Lung microvascular endothelial cell (primary cell): ENCODE data around the gene GARNL3. TPM values are rescaled to one million over a fixed set of nuclear protein-coding genes. Genes with fewer than 3 reads are reported as not detected.

Experiments
- DNase-seq, 2 donors: peaks; one replicate each; pipeline versions ENCODE4 v3.0.0 to v3.0.0-alpha.2; 2010; ENCODE audit warnings: low read depth in 2 of 2
- total RNA-seq: library from RNA; depleted of rRNA; stranded (reverse); fragments of >200 nt; gene quantifications from 2 replicates; pipeline ENCODE4 v1.2.1, GENCODE V29; 2014

GARNL3 gene
- total RNA-seq, 1 donor from 2014 or later = 2.6 TPM

DNA sequence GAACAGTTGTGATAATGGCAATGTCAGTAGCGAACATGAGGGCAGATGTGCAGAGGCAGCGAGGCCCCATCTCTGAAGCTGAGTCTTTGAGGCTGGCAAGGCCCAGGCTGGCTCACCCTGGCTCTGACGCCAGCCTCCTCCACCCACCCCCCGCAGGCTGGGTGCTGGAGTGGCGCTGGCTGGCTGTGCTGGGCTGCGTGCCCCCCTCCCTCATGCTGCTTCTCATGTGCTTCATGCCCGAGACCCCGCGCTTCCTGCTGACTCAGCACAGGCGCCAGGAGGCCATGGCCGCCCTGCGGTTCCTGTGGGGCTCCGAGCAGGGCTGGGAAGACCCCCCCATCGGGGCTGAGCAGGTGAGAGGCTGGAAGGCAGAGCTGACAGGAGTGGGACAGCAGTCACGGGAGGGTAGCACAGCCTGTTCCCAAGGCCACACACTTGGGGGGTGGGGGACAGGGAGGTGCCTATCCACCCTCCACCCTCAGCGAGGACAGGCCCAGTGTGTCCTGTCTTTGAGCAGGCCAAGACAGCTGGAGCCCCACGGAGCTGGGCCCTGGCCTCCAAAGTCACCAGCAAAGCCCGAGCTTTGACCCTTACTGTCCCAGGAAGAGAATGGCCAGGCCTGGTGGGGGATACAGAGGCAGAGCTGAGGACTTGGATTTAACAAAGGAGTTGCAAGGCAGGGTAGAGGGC lies 138.0 kb downstream of the GARNL3 start:
- DNase-seq = no peak

DNA sequence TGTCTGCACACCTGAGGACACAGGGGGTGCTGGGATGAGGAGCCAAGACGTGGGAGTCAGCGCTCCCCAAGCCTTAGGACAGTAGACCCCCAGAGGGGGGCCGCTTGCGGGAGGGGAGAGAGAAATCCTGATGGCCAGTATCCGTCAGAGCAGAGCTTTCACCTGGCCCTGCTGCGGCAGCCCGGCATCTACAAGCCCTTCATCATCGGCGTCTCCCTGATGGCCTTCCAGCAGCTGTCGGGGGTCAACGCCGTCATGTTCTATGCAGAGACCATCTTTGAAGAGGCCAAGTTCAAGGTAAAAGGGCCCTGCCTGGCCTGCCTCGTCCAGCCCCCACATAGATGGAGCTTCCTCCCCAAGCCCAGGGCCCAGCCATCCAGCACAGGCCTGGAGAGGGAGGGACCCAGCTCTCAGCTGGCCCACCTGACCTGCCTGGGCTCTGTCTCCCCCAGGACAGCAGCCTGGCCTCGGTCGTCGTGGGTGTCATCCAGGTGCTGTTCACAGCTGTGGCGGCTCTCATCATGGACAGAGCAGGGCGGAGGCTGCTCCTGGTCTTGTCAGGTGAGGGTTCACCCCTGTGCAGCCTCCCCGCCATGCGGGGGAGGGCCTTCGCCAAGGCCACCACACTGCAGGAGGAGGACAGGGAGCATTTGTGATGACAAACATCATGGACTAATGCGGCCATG lies 139.1 kb downstream of the GARNL3 start:
- DNase-seq = no peak

DNA sequence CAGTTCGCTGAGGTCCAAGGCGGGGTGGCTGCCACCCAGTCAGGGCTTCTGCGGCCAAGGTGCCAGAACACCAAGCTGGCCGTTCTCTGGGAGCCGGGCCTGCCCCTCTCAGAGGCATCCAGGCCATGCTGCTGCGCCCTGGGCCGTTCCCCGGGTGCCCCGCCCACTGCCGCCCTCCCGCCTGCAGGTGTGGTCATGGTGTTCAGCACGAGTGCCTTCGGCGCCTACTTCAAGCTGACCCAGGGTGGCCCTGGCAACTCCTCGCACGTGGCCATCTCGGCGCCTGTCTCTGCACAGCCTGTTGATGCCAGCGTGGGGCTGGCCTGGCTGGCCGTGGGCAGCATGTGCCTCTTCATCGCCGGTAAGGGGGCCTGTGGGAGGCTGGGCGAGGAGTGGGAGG lies 140.1 kb downstream of the GARNL3 start:
- DNase-seq = no peak

DNA sequence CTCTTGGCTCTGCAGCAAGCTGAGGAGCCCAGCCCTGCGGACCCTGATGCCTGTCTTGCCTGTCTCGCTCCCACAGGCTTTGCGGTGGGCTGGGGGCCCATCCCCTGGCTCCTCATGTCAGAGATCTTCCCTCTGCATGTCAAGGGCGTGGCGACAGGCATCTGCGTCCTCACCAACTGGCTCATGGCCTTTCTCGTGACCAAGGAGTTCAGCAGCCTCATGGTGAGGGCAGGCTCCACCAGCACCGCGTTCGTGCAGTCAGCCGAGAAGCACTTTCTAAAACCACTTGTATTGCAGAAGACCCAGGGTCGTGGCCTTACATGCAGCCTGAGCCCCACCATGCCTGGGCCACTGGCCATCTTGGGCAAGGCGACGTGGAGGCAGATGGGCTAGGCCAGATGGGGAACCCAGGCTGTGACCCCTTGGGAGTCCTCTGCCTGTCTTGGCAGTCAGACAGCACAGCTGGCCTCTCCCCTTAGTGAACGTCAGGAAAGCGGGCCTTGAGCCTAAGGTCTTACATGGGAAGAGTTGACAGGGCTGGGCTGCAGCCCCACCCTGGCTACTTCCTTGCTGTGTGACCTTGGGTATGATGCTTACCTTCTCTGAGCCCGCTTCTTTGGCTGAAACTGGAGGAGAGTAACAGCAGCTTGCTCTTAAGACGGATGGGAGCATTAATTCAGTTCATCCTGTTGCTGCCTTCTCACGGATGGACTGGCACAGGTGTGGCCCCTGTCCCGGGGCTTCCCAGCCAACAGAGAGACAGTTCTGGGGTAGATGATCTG lies 141.0 kb downstream of the GARNL3 start:
- DNase-seq = no peak

DNA sequence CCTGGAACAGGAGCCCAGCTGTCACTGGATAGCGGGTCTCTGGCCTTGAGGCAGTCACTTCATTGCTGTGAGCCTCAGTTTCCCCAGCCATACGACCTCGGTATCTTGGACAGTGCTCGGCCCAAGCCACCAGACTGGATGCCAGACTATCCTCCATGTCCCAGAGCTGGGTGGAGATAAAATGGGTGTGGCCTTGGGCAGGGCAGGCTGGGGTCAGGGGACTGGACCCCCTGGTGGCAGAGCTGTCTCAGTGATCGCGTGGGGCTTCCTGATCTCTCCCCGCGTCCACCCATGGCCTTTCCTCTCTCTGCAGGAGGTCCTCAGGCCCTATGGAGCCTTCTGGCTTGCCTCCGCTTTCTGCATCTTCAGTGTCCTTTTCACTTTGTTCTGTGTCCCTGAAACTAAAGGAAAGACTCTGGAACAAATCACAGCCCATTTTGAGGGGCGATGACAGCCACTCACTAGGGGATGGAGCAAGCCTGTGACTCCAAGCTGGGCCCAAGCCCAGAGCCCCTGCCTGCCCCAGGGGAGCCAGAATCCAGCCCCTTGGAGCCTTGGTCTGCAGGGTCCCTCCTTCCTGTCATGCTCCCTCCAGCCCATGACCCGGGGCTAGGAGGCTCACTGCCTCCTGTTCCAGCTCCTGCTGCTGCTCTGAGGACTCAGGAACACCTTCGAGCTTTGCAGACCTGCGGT lies 142.4 kb downstream of the GARNL3 start:
- DNase-seq = no peak

DNA sequence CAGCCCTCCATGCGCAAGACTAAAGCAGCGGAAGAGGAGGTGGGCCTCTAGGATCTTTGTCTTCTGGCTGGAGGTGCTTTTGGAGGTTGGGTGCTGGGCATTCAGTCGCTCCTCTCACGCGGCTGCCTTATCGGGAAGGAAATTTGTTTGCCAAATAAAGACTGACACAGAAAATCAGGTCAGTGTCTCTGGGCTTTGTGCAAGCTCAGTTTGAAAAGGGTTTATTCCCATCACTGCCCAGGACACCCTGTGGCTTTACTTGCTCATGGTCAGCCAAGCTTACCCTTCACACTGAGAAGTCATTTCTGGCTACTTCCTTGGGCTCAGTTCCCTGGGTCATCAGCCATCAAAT lies 142.9 kb downstream of the GARNL3 start:
- DNase-seq = no peak

DNA sequence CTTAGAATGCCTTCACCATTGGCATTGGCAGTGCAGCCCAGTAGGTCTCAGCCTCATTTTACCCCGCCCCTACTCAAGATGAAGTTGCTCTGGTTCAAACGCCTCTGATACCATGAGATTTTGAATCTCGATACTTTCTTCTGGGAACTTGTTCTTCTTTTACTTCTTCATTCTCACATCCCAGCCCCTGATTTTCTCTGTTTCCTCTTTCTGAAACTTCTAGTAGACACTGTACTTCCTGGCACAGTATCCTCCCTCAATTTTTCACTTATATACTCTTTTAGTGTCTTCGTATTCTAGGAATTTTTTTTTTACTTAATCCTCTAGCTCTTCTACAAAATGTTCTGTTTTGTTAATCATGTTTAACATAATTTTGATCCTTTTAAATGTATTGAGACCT lies 146.5 kb downstream of the GARNL3 start:
- no peak for DNase-seq

DNA sequence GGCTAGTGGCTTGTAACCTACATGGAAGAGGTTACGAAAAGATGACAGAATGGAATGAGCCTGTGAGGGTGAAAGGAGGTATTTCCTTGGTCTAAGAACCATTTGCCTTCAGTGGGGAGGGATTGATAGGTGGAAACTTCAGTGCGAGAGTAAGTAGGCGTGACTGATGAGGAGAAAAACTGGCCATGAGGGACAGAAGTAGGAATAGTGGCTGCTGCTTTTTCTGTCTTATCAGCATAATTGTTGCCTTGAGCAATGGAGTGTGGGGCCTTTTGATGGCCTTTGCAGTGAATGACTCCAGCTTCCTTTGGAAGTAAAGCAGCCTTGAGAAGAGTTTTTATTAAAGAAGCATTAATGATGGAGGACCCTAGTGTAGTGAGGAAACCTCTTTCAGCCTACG lies 150.6 kb downstream of the GARNL3 start:
- no peak for DNase-seq

DNA sequence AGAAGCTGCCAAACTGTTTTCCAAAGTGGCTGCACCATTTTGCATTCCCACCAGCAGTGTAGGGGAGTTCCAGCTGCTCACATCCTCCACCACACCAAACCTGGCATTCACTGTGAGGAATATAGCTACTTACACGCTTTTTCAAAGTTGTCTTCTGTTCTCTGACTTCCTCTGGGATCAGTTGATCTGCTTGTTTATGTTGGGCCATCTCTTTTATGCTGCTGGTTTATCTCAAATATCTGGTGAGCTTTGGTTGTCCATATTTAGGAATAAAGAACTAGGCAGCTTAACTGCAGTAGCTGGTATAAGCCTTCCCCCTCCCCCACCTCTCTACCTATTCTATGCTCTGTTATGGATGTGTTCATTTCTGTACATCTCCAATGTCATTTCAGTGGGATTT lies 151.1 kb downstream of the GARNL3 start:
- DNase-seq = no peak

DNA sequence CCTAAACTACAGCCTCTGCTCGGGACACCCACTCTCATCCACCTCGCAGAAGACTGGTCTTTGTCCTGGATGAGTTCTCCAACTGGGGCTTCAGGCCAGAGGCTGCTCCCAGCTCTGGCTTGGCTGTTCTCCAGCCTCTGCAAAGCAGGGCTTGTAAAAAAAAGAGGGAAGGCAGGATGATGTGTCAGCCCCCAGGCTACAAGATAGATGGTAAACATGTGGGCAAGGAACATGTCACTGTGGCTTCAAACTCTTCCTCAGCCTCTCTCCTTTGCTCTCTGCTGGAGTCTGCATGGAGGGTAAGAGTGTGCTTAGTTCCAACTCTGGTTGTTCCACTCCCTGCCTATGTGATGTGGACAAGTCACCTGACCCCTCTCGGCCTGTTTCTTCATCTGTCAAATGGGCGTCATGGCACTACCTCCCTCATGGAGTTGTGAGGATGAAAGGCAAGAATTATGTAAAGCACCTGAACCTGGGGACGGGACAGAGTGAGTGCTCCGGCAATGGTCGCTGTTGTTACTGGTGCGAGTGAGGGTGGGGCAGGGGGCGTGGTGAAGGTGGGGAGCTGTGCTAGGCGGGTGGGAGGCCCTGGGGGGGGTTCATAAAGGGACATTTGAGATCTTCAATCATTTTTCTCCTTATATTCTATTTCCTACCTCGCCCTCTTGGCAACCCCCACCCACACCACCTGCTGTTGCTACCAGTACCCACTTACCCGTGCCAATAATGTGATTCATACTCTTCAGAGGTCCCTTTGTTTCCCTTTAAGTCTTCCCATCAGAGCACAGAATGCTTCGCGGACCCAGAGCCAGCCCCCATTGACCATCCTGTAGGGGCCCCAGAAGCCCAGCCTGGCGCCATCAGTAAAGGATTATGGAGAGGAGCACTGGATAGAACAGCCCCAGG lies 152.8 kb downstream of the GARNL3 start:
- no peak for DNase-seq

DNA sequence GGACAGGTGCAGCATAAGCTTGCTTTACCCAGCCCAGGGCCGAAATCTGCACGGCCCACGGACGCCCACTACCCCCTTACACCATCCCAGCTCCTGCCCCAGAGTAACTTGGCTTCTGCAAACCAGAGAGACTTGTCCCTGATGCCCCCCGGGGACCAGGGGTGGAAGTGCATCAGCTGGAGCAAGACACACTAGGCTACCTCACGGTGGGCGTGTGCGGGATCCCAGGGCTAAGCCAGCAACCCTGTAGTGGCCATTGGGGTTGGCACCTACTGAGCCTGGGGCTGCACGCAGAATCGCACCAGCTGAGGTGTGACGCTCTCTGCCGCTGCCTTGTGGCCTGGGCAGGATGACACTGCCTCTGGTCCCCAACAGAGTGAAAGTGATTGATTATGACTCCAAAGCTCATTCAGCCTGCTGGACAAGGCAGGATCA lies 153.5 kb downstream of the GARNL3 start:
- peak in 1 of 2 donors; percentile 45 for DNase-seq

DNA sequence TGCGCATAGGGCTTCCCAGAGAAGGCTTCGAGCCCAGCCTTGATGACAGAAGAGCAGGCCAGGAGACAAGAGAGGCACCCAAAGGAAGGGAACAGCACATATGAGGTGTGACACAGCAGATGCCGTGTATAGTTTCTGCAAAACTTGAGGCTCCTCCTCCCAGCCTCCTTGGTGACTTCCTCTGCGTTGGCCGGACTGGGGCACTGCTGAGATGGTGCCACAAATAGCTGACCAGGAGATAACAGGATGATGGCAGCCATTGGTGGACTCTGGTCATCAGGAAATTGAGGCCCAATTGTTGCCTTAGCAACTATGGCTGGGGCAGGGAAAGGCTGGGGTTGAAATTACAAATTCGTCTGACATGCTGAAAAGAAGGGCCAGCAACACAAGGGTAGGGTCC lies 154.8 kb downstream of the GARNL3 start:
- no peak for DNase-seq

DNA sequence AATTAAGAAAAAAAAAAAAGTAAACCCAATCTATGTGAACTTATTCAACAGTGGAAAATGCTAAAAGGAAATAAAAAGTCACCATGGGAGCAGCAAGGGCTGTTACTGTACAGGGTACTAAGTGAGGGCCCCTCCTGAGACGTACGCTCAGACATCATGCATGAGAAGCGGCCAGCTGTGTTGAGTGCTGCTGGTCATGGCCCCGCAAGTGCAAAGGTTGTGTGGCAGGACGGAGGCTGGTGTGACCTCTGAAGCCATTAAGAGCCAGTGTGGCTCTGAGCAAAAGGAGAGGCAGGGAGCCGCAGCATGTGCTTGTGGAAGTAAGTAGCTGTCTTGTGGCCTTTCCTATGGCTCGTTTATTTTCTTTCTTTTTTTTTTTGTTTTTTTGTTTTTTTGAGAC lies 156.5 kb downstream of the GARNL3 start:
- no peak for DNase-seq

DNA sequence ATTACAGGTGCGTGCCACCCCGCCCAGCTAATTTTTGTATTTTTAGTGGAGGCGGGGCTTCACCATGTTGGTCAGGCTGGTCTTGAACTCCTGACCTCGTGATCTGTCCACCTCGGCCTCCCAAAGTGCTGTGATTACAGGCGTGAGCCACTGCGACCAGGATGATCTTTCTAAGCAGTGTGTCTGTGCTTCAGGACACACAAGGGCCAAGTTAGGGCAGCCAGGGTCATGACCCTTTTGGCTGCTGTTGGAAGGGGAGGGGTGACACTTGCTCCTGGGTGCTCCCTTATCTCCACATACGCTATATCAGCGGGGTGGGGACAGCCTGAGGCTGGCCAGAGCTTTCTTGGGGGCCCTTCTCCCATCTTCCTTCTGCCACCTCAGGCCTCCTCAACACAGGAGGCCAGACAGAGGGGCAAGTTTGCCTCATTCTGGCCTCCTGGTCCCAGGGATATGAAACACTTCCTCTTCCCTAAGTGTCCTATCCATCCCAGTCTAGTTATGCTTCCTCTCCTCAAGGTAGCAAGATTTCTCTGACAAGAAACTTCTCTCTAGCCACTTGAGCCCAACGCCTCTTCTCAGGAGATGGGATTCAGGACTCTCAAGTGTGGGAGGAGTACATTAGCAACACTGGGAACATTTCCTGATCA lies 157.7 kb downstream of the GARNL3 start:
- DNase-seq = no peak

DNA sequence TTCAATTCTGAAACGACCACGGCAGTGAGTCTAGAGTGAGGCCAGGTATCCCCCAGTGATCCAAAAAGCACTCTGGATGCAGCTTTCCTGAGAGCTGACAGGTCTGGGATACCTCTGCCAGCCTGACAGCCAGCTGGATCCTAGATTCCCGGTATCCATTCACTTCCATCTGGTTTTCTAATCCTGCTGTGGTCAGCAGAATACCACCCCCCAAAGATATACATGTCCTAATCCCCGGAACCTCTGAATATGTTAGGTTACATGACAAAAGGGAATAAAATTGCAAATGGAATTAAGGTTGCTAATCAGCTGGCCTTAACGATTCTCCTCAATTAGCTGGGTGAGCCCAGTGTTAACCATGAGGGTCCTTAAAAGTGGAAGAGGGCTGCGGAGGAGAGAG lies 158.2 kb downstream of the GARNL3 start:
- no peak for DNase-seq

DNA sequence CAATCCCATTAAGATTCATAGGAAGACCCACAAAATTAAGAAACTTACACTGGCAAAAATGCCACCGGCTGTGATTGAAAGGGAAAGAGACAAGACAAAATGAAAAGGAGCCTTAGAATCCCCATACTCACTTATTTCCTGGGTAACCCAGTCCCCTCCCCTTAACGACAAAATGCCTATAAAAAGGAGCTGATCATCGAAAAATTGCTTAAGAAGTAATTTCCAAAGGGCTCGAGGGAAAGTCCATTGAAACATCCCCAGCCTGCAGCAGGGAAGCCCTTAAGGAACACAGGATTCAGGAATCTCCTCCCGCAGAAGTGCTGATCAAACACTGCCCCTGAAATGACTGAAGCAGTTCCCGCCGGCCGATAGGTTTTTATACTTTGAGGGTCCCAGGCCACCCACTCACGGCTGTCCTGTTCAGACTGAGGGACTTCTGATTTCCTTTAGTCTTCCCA lies 158.9 kb downstream of the GARNL3 start:
- DNase-seq = no peak

DNA sequence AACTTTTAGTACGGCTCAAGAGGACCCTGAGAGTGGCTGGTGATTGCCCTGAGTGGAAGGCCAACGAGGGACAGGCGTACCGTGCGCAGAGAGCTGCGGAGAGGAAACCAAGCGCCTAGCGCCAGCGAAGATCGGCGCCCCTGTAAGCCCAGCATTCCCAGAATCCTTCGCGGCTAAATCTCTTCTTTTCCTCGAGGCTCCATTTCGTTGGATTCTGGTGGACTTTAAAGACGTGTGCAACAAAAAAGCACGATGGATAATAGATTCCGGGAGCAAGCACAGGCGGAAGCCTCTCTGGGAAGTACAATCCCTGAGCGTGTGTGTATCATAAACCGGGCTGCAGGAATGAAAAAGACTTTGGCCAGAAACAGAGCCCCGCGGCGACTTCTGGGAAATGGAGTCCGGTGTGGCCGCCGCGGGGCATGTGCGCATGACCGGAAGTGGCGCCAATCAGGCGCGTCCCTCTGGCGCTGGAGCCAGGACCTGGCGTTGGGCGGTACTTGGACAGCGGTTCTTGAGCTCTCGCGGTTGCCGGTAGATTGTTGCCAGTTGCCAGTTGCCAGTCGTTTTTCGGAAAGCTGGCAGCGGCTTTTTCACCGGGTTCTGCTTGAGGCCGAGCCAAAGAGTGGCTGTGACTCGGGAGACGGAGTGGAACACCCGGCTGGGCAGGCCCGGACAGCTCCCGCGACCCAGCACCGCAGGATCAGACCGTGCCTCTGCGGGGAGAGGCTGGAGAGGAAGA lies 159.5 kb downstream of the GARNL3 start, which contains the start of gene ZNF79:
Gene ZNF79, plus strand, starts transcription at position 449 of the 742 bp plus-strand sequence. CDS start 406 bp downstream, outside the sequence.
- DNase-seq = peak; percentile 96

DNA sequence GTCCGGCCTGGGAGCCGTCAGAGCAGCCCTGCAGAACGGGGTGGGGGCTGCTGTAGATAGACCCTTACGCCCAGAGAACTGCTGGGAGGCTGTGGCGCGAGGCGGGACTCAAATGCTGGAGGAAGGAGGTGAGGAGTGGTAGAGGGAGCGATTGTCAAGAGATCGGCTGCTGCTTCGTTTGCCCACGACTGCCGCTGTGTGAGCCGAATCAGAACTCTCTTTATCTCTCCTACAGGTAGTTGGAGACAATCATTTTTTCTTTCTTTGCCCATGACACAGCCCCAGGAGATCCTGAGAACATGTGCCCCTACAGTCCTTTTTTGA lies 160.1 kb downstream of the GARNL3 start:
- no peak for DNase-seq

DNA sequence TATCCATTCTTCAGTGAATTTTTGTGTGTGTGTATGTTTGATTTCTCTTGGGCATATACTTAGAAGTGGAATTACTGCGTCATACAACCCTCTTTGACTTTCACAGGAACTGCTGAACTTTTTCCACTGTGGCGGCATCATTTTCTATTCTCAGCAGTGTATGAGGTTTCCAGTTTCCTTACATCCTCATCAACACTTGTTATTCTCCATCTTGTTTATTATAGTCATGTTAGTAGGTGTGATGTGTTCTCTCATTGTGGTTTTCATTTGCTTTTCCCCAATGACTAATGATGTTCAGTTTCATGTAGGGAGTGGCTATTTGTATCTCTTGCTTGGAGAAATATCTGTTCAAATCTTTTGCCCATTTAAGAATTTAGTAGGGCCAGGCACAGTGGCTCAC lies 162.2 kb downstream of the GARNL3 start:
- peak in 1 of 2 donors; percentile 30 for DNase-seq

DNA sequence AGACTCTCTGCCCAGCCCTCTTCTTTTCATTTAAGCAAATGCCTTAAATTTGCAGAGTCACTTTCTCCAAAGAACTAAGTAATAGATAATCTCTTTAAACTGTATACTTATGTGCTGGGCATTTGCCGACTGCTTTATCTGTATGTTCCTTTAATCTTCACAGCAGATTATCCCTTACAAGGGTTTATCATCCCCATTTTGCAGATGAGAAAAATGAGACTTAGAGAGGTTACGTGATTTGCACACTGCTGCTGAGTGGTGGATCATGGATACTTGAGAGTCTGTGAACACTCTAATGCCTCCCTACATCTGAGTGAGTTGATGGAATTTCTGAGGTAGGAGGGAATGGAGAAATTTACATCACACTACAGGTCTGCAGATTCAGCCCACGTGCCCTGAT lies 163.8 kb downstream of the GARNL3 start:
- no peak for DNase-seq
